Activated CD8-positive, alpha-beta T cell treated with anti-CD3 and anti-CD28 coated beads for 36 hours (primary cell): ENCODE data around the gene CPE. TPM values are rescaled to one million over a fixed set of nuclear protein-coding genes. Genes with fewer than 3 reads are reported as not detected.

Experiments used
- ATAC-seq: fragments of 200-7000 bp; cut with Tn5 transposase; one replicate; pipeline ENCODE4 v1.10.0; 2021; ENCODE audit warnings: mild to moderate bottlenecking, moderate library complexity
- CTCF ChIA-PET: fragments of 350-600 bp; sonication (Branson Sonifier 250); formaldehyde crosslinking; loops from one replicate; lab custom pipeline; 2021; ENCODE audit warnings: antibody characterized with exemption; lab: Charles Lee
- POLR2A ChIA-PET: fragments of 350-600 bp; sonication (Branson Sonifier 250); formaldehyde crosslinking; loops from one replicate; lab custom pipeline; 2021; ENCODE audit warnings: antibody characterized with exemption; lab: Charles Lee
- DNase-seq: peaks from one replicate; pipeline ENCODE4 v3.0.0-alpha.2; 2020
- H3K27ac Mint-ChIP-seq: one replicate; pipeline ENCODE4 v1.8.0; 2021; ENCODE audit warnings: mild to moderate bottlenecking, mixed read lengths
- H3K27me3 Mint-ChIP-seq: one replicate; pipeline ENCODE4 v1.8.0; 2021; ENCODE audit warnings: mixed read lengths
- H3K36me3 Mint-ChIP-seq: one replicate; pipeline ENCODE4 v1.8.0; 2021; ENCODE audit warnings: low read depth, mixed read lengths
- H3K4me1 Mint-ChIP-seq: one replicate; pipeline ENCODE4 v1.8.0; 2021; ENCODE audit warnings: low read depth, mixed read lengths
- H3K4me3 Mint-ChIP-seq: one replicate; pipeline ENCODE4 v1.8.0; 2021; ENCODE audit warnings: mild to moderate bottlenecking, moderate library complexity, mixed read lengths
- H3K9me3 Mint-ChIP-seq: one replicate; pipeline ENCODE4 v1.8.0; 2021; ENCODE audit warnings: mixed read lengths
- CTCF ChIP-seq: fragments of 200-600 bp; IDR thresholded peaks from one replicate; pipeline ENCODE4 v1.8.0; 2022; ENCODE audit warnings: antibody characterized with exemption, mild to moderate bottlenecking
- intact Hi-C: fragments of 100-400 bp; cut with micrococcal nuclease; formaldehyde crosslinking; loops from one replicate; pipeline ENCODE4 v1.10.0; 2022
- total RNA-seq, 2 experiments: library from RNA; stranded (reverse); gene quantifications; one replicate each; pipeline ENCODE4 v1.2.3, GENCODE V29; 2021

The CPE gene
- total RNA-seq, 2 experiments from 2014 or later = not detected

- no peak for DNase-seq
- ATAC-seq = no peak
- intact Hi-C loops = no loop called here
- TF ChIP-seq CTCF = no peak
- ChIA-PET POLR2A (interaction anchor here (0.7 kb wide), 1 partner anchor 68 kb away, joined by 3 read pairs; no protein-coding TSS in a partner anchor), CTCF (interaction anchor here (0.7 kb wide), 1 partner anchor 21 kb away, joined by 3 read pairs; no protein-coding TSS in a partner anchor)
- peaks cover 6% of the 10 kb centered on the region for H3K27me3 Mint-ChIP-seq
- no peaks in the 10 kb centered on the region for H3K4me1 Mint-ChIP-seq
- no peaks in the 10 kb centered on the region for H3K36me3 Mint-ChIP-seq
- H3K9me3 Mint-ChIP-seq = no peaks in the 10 kb centered on the region
- no peak overlapping the region for H3K27ac Mint-ChIP-seq
- no peak overlapping the region for H3K4me3 Mint-ChIP-seq
Observed at GRCh38 chr4:165437691-165438090, 58.9 kb downstream of the CPE start.

GRCh38 chr4:165439344-165439743 is 60.5 kb downstream of the CPE start:
- intact Hi-C loops = no loop called here
- no peaks in the 10 kb centered on the region for H3K9me3 Mint-ChIP-seq
- CTCF ChIA-PET = interaction anchor here (1.0 to 1.4 kb wide), 2 partner anchors 95 to 308 kb away, joined by 3 to 4 read pairs; no protein-coding TSS in a partner anchor
- H3K36me3 Mint-ChIP-seq = no peaks in the 10 kb centered on the region
- no peak for TF ChIP-seq CTCF
- peaks cover 2% of the 10 kb centered on the region for H3K27me3 Mint-ChIP-seq
- H3K27ac Mint-ChIP-seq = no peak overlapping the region
- POLR2A ChIA-PET = no interaction called here
- ATAC-seq = no peak
- H3K4me3 Mint-ChIP-seq = no peak overlapping the region
- no peak for DNase-seq
- no peaks in the 10 kb centered on the region for H3K4me1 Mint-ChIP-seq

- ATAC-seq (no peak), DNase-seq (no peak)
- intact Hi-C loops = no loop called here
- ChIA-PET POLR2A (no interaction called here), CTCF (interaction anchor here (1.0 to 1.4 kb wide), 2 partner anchors 96 to 309 kb away, joined by 3 to 4 read pairs; no protein-coding TSS in a partner anchor)
- H3K27me3 Mint-ChIP-seq = peaks cover 2% of the 10 kb centered on the region
- H3K9me3 Mint-ChIP-seq = no peaks in the 10 kb centered on the region
- H3K36me3 Mint-ChIP-seq = no peaks in the 10 kb centered on the region
- no peak for TF ChIP-seq CTCF
- H3K4me1 Mint-ChIP-seq = no peaks in the 10 kb centered on the region
- H3K4me3 Mint-ChIP-seq = no peak overlapping the region
- H3K27ac Mint-ChIP-seq = no peak overlapping the region
Observed at GRCh38 chr4:165439981-165440380, 61.2 kb downstream of the CPE start.

GRCh38 chr4:165440415-165441158 is 61.8 kb downstream of the CPE start:
- ChIA-PET POLR2A (no interaction called here), CTCF (interaction anchor here (1.0 to 1.4 kb wide), 2 partner anchors 96 to 309 kb away, joined by 3 to 4 read pairs; no protein-coding TSS in a partner anchor)
- ATAC-seq = no peak
- Mint-ChIP-seq H3K27ac (no peak overlapping the region), H3K36me3 (no peaks in the 10 kb centered on the region), H3K4me3 (no peak overlapping the region), H3K9me3 (no peaks in the 10 kb centered on the region), H3K27me3 (peaks cover 2% of the 10 kb centered on the region), H3K4me1 (no peaks in the 10 kb centered on the region)
- intact Hi-C loops = no loop called here
- no peak for DNase-seq
- no peak for TF ChIP-seq CTCF

GRCh38 chr4:165443276-165443675 is 64.5 kb downstream of the CPE start:
- CTCF ChIA-PET = no interaction called here
- intact Hi-C loops = no loop called here
- TF ChIP-seq CTCF = no peak

More at GRCh38 chr4:165443276-165443675, 64.5 kb downstream of the CPE start:
- Mint-ChIP-seq H3K27me3 (peaks cover 2% of the 10 kb centered on the region), H3K4me3 (no peak overlapping the region), H3K27ac (no peak overlapping the region), H3K9me3 (no peaks in the 10 kb centered on the region), H3K4me1 (no peaks in the 10 kb centered on the region), H3K36me3 (no peaks in the 10 kb centered on the region)
- DNase-seq = no peak
- no peak for ATAC-seq
- POLR2A ChIA-PET = no interaction called here
